B cell (primary cell): Measurements from ENCODE around the gene ESR2. TPM values are rescaled to one million over a fixed set of nuclear protein-coding genes. Genes with fewer than 3 reads are reported as not detected.

ENCODE experiments used
- ATAC-seq: fragments of 200-7000 bp; cut with Tn5 transposase; one replicate; pipeline ENCODE4 v1.10.0; 2021; ENCODE audit warnings: low read depth, mild to moderate bottlenecking, moderate number of reproducible peaks, moderate library complexity
- CTCF ChIA-PET: fragments of 350-600 bp; sonication (Branson Sonifier 250); formaldehyde crosslinking; loops from one replicate; lab custom pipeline; 2021; ENCODE audit warnings: antibody characterized with exemption, inconsistent platforms; lab: Charles Lee
- POLR2A ChIA-PET: fragments of 350-600 bp; sonication (Branson Sonifier 250); formaldehyde crosslinking; loops from one replicate; lab custom pipeline; 2021; ENCODE audit warnings: antibody characterized with exemption; lab: Charles Lee
- DNase-seq: peaks from one replicate; pipeline ENCODE4 v3.0.0; 2013
- H2AFZ ChIP-seq: 2 replicates; pipeline ENCODE4 v1.6.1; 2012; ENCODE audit warnings: mild to moderate bottlenecking, low read depth, low read length; ENCODE audit not compliant: insufficient read depth, poor library complexity, severe bottlenecking
- H3K27ac ChIP-seq, 2 donors: 1 replicate in 1 of 2; 2 replicates in 1 of 2; pipeline ENCODE4 v1.5.1; 2012 to 2013; ENCODE audit warnings: low read length in 2 of 2, mild to moderate bottlenecking in 2 of 2, moderate library complexity in 1 of 2
- H3K27me3 ChIP-seq, 4 experiments: fragments of 200-600 bp in 1 of 4; sonication (generic) in 1 of 4; replicated peaks in 1 of 4; 1 replicate in 2 of 4; 2 replicates in 2 of 4; pipeline versions ENCODE4 v1.6.1 to v1.7.0; 2013 to 2016; ENCODE audit warnings: low read length in 3 of 4, mild to moderate bottlenecking in 2 of 4, mixed read lengths in 1 of 4, moderate library complexity in 1 of 4; ENCODE audit not compliant: insufficient read depth in 4 of 4, control insufficient read depth in 3 of 4; ENCODE audit errors: control extremely low read depth in 1 of 4
- H3K36me3 ChIP-seq, 2 experiments: replicated peaks in 1 of 2; 1 replicate in 1 of 2; 2 replicates in 1 of 2; pipeline versions ENCODE4 v1.6.1 to v1.7.1; 2013; ENCODE audit warnings: low read length in 1 of 2; ENCODE audit not compliant: insufficient read depth in 2 of 2, control insufficient read depth in 1 of 2; ENCODE audit errors: control extremely low read depth in 1 of 2, extremely low read depth in 1 of 2
- H3K4me1 ChIP-seq, 2 donors: fragments of 200-600 bp in 1 of 2; sonication (generic) in 1 of 2; 1 replicate in 1 of 2; 2 replicates in 1 of 2; pipeline versions ENCODE4 v1.5.1 to v1.6.1; 2013 to 2017; ENCODE audit warnings: low read length in 2 of 2; ENCODE audit not compliant: control insufficient read depth in 2 of 2, insufficient read depth in 2 of 2
- H3K4me2 ChIP-seq: replicated peaks from 2 replicates; pipeline ENCODE3; 2012; ENCODE audit warnings: mild to moderate bottlenecking, low read depth, low read length; ENCODE audit not compliant: poor library complexity, severe bottlenecking
- H3K4me3 ChIP-seq, 5 experiments: fragments of 200-600 bp in 1 of 5; sonication (generic) in 1 of 5; 1 replicate in 3 of 5; 2 replicates in 2 of 5; pipeline versions ENCODE4 v1.5.1 to v1.7.0; 2011 to 2016; ENCODE audit warnings: low read length in 4 of 5, mild to moderate bottlenecking in 4 of 5, low read depth in 2 of 5, control low read depth in 1 of 5, moderate library complexity in 1 of 5; ENCODE audit not compliant: insufficient read depth in 1 of 5; ENCODE audit errors: control extremely low read depth in 1 of 5, extremely low read depth in 1 of 5
- H3K79me2 ChIP-seq: fragments of 200-600 bp; sonication (generic); one replicate; pipeline ENCODE4 v1.6.0; 2016; ENCODE audit warnings: low read length; ENCODE audit not compliant: control insufficient read depth, insufficient read depth
- H3K9ac ChIP-seq: fragments of 200-600 bp; sonication (generic); 2 replicates; pipeline ENCODE4 v1.6.1; 2017; ENCODE audit warnings: mild to moderate bottlenecking, low read length, moderate library complexity
- H3K9me3 ChIP-seq, 3 donors: one replicate each; pipeline versions ENCODE4 v1.6.1 to v1.7.1; 2013; ENCODE audit warnings: low read length in 2 of 3; ENCODE audit not compliant: control insufficient read depth in 2 of 3, insufficient read depth in 1 of 3; ENCODE audit errors: control extremely low read depth in 1 of 3
- H4K20me1 ChIP-seq: 2 replicates; pipeline ENCODE4 v1.6.0; 2012; ENCODE audit warnings: mild to moderate bottlenecking, low read length; ENCODE audit not compliant: insufficient read depth, control insufficient read depth, poor library complexity, severe bottlenecking
- H3K27ac Mint-ChIP-seq: one replicate; pipeline ENCODE4 v1.8.0; 2021; ENCODE audit warnings: mixed read lengths
- H3K27me3 Mint-ChIP-seq: one replicate; pipeline ENCODE4 v1.8.0; 2021; ENCODE audit warnings: mixed read lengths
- H3K4me1 Mint-ChIP-seq: one replicate; pipeline ENCODE4 v1.8.0; 2021; ENCODE audit warnings: mixed read lengths
- H3K4me3 Mint-ChIP-seq: one replicate; pipeline ENCODE4 v1.8.0; 2021; ENCODE audit warnings: mixed read lengths
- H3K9me3 Mint-ChIP-seq: one replicate; pipeline ENCODE4 v1.8.0; 2022; ENCODE audit warnings: mixed read lengths; ENCODE audit not compliant: insufficient read depth
- EZH2 ChIP-seq: IDR thresholded peaks from 2 replicates; pipeline ENCODE4 v1.6.1; 2012; ENCODE audit warnings: borderline replicate concordance, low read depth, mild to moderate bottlenecking, moderate library complexity, low read length; ENCODE audit not compliant: insufficient read depth, poor library complexity, severe bottlenecking
- WGBS: methylation state at CpG from one replicate; pipeline ENCODE4 v1.1.5; 2013; ENCODE audit warnings: missing lambda C conversion rate; ENCODE audit not compliant: insufficient coverage; 5-methylcytosine and 5-hydroxymethylcytosine counted together
- intact Hi-C: fragments of 100-400 bp; cut with micrococcal nuclease; formaldehyde crosslinking; loops from one replicate; pipeline ENCODE4 v1.10.0; 2022
- polyA plus RNA-seq: library from polyadenylated mRNA; depleted of rRNA; stranded (reverse); fragments of >200 nt; gene quantifications from 2 replicates; pipeline ENCODE4 v1.2.3, GENCODE V29; 2012
- total RNA-seq, 2 donors: library from RNA; stranded (reverse); fragments of 120-200 nt in 1 of 2; gene quantifications; 1 replicate in 1 of 2; 2 replicates in 1 of 2; pipeline versions ENCODE4 v1.2.3 to v1.2.4, GENCODE V29; 2013 to 2022
- TF ChIP-seq, protein P1 (sequence below): fragments of 200-600 bp; IDR thresholded peaks from one replicate; pipeline ENCODE4 v1.8.0; 2022; ENCODE audit warnings: antibody characterized with exemption, mild to moderate bottlenecking

Gene ESR2
- total and polyA plus RNA-seq, 2 donors (not counting 1 experiment from before 2014, with no cell fraction given) = 5.4 to 87.8 TPM

DNA sequence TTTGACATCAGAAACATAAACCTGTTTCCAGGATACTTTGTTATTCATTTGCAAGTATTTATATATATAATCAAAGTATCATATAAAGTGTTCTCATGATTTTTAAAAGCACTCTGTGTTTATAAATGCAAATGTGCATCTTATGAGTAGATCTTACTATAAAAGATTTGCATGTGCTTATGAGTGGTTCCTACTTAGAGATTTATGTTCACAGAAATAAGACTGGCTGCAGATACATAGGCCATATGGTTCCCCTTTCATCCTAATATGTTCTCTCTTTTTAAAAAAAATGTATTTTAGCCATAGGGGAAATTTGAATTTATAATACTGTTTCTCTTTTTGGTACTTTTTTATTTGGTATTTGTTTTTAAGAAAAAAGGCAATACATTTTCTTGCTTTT lies 174.2 kb downstream of the ESR2 start:
- peaks cover 0 to 7% of the 10 kb centered on the region in 2 experiments for H3K36me3 ChIP-seq
- no peaks in the 10 kb centered on the region for H3K4me1 Mint-ChIP-seq
- CTCF ChIA-PET = no interaction called here
- no peaks in the 10 kb centered on the region for H3K9me3 Mint-ChIP-seq
- intact Hi-C loops = no loop called here
- H3K4me3 ChIP-seq = no peak overlapping the region
- H3K27ac Mint-ChIP-seq = no peak overlapping the region
- H3K27me3 ChIP-seq = no peaks in the 10 kb centered on the region
- H2AFZ ChIP-seq = no peak overlapping the region
- no peaks in the 10 kb centered on the region for H3K4me1 ChIP-seq
- no peaks in the 10 kb centered on the region for H3K9me3 ChIP-seq
- POLR2A ChIA-PET = no interaction called here
- no peak for TF ChIP-seq EZH2
- TF ChIP-seq, protein P1, sequence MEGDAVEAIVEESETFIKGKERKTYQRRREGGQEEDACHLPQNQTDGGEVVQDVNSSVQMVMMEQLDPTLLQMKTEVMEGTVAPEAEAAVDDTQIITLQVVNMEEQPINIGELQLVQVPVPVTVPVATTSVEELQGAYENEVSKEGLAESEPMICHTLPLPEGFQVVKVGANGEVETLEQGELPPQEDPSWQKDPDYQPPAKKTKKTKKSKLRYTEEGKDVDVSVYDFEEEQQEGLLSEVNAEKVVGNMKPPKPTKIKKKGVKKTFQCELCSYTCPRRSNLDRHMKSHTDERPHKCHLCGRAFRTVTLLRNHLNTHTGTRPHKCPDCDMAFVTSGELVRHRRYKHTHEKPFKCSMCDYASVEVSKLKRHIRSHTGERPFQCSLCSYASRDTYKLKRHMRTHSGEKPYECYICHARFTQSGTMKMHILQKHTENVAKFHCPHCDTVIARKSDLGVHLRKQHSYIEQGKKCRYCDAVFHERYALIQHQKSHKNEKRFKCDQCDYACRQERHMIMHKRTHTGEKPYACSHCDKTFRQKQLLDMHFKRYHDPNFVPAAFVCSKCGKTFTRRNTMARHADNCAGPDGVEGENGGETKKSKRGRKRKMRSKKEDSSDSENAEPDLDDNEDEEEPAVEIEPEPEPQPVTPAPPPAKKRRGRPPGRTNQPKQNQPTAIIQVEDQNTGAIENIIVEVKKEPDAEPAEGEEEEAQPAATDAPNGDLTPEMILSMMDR = no peak
- no peak overlapping the region for H3K9ac ChIP-seq
- H3K4me3 Mint-ChIP-seq = no peak overlapping the region
- no peak for DNase-seq
- H3K27ac ChIP-seq = no peak overlapping the region
- no peaks in the 10 kb centered on the region for H3K79me2 ChIP-seq
- no peak overlapping the region for H3K4me2 ChIP-seq
- no peaks in the 10 kb centered on the region for H3K27me3 Mint-ChIP-seq
- ATAC-seq = no peak
- no peaks in the 10 kb centered on the region for H4K20me1 ChIP-seq

DNA sequence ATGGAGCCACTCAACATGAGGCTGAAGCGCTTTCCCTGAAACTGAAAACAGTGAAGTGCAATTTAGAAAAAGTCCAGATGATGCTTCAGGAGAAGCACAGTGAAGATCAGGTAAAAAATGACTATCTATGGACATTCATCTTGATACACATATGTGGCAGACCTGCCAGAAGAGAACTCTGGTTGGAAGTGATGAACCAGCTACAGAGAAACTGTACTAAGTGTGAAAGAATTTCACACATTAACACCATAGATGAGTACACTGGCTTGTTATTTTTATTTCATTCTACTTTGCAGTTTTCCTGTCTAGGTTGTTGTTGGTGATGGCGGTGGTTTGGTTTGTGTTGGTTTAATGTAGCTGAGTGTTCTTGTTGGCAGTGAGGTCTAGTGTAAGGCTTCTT lies 174.7 kb downstream of the ESR2 start:
- Mint-ChIP-seq H3K9me3 (no peaks in the 10 kb centered on the region), H3K27me3 (no peaks in the 10 kb centered on the region), H3K27ac (no peak overlapping the region), H3K4me3 (no peak overlapping the region), H3K4me1 (no peaks in the 10 kb centered on the region)
- intact Hi-C loops = no loop called here
- no peaks in the 10 kb centered on the region for H3K79me2 ChIP-seq
- no peak for TF ChIP-seq EZH2
- TF ChIP-seq, protein P1 = no peak
- no peak overlapping the region for H2AFZ ChIP-seq
- H3K4me1 ChIP-seq = no peaks in the 10 kb centered on the region
- H3K4me2 ChIP-seq = no peak overlapping the region
- ATAC-seq (no peak), DNase-seq (no peak)
- POLR2A ChIA-PET = no interaction called here
- 90% methylated on average over 2 of the region's 2 CpGs for WGBS
- CTCF ChIA-PET = no interaction called here
- no peaks in the 10 kb centered on the region for H3K27me3 ChIP-seq
- no peaks in the 10 kb centered on the region for H3K9me3 ChIP-seq
- no peaks in the 10 kb centered on the region for H4K20me1 ChIP-seq
- H3K27ac ChIP-seq = no peak overlapping the region
- H3K4me3 ChIP-seq = no peak overlapping the region
- peaks cover 0 to 10% of the 10 kb centered on the region in 2 experiments for H3K36me3 ChIP-seq
- H3K9ac ChIP-seq = no peak overlapping the region
